ENCODE data around the gene MFSD12. TPM values are rescaled to one million over a fixed set of nuclear protein-coding genes. Genes with fewer than 3 reads are reported as not detected.

MFSD12 gene
- 10 to 100 TPM; 22.1 to 94.1 (median 42.2) TPM for total RNA-seq

DNA sequence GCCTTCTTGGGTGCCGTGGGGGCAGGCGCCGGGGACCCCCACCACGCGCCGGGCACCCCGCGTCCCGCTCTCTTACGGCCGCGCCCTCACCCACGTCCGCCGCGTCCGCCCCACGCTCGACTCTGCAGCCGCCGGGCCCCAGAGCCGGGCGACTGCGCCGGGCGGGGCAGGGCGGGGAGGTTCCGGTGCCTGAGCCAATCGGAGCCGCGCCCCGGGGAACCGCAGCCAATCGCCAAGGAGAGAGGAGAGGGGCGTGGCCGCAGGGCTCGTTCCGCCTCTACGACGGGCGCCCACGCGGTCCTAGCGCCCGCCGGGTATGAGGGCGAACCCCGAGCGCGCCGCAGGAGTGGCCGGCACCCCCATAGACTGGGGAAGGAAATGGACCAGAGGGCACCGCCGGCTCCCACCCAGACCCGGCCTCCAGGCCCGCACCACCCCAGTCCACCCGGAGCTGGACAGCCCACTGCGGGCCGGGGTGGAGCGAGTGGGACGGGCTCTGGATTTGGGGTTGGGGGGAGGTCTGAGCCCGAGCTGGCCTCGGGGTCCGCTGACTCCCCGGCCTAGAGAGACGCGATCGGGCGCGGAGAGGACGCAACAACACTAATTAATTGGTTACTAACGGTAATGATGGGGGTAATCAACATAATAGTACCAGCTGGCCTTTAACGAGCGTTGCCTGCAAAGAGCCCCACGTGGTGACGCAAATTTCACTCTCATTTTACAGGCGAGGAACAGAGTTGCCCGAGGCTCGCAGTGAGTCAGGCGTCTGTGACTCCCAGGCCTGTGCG is at the start of gene MFSD12:
Gene MFSD12, minus strand, starts transcription at position 126 of the 788 bp plus-strand sequence. CDS start 183 bp downstream, outside the sequence.
- WGBS, 2 donors (ENCODE audit: low coverage in 1 of 2) = 0% methylated on average over 7 of the region's 81 CpGs; no CpG with 5 or more reads in 1 of the 2 donors
- TF ChIP-seq POLR2A (IDR thresholded peaks at IDR 0.05) (peak; percentile 66 to 70), POLR2AphosphoS5 (IDR thresholded peaks at IDR 0.05) (peak; percentile 43)
- TF ChIP-seq, protein P1, sequence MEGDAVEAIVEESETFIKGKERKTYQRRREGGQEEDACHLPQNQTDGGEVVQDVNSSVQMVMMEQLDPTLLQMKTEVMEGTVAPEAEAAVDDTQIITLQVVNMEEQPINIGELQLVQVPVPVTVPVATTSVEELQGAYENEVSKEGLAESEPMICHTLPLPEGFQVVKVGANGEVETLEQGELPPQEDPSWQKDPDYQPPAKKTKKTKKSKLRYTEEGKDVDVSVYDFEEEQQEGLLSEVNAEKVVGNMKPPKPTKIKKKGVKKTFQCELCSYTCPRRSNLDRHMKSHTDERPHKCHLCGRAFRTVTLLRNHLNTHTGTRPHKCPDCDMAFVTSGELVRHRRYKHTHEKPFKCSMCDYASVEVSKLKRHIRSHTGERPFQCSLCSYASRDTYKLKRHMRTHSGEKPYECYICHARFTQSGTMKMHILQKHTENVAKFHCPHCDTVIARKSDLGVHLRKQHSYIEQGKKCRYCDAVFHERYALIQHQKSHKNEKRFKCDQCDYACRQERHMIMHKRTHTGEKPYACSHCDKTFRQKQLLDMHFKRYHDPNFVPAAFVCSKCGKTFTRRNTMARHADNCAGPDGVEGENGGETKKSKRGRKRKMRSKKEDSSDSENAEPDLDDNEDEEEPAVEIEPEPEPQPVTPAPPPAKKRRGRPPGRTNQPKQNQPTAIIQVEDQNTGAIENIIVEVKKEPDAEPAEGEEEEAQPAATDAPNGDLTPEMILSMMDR (IDR thresholded peaks at IDR 0.05) = no peak
- peak; percentile 98 for ATAC-seq

DNA sequence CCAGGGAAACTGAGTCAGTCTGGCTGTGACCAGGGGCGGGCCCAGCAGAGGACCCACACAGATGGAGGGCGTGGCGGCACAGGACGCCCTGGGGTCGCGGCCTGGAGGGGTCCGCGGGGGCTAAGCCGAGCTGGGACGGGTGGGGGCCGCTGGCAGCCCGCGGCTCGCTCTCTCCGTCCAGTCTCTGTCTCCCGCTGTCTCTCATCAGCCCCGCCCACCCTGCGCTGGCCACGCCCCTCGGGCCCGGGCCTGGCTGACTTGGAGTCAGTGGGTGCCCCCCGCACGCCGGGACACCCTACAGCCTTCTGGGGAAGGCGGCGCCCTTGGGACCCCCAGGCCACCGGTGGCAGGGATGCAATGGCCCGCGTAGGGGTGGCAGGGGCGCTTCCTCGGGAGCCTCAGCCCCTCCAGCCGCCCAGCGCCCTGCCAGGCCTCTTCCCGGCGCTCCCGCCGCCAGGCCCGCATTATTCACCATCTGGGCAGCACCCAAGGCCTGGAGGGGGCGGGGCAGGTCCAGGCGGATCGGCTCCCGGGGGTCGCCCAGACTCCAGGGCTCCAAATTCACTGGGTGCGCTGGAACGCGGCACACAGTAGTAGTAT is 49.4 kb upstream of the MFSD12 start, which contains the start of gene TBXA2R:
Gene TBXA2R, minus strand, starts transcription at position 186 of the 600 bp plus-strand sequence. CDS start 6,241 bp downstream, outside the sequence.
- no peaks in the 10 kb centered on the region for H3K9me3 ChIP-seq
- peak; percentile 84 for ATAC-seq
- peaks cover 0 to 16% of the 10 kb centered on the region in 2 donors for H3K36me3 ChIP-seq
- no peaks in the 10 kb centered on the region for H3K27me3 ChIP-seq
- TF ChIP-seq, protein P1 (IDR thresholded peaks at IDR 0.05) = no peak
- TF ChIP-seq EP300 (IDR thresholded peaks at IDR 0.05) = no peak
- peak; percentile 57 for TF ChIP-seq POLR2AphosphoS5 (IDR thresholded peaks at IDR 0.05)
- TF ChIP-seq POLR2A (IDR thresholded peaks at IDR 0.05) = peak in 1 of 2 donors; percentile 5
- H3K4me3 ChIP-seq = peak within 1 kb of the TSS; percentile 52 to 76
- H3K27ac ChIP-seq = peak within 1 kb of the TSS; percentile 11 to 92 (median 84)
- no CpG with 5 or more reads among the region's 46 CpGs for WGBS, 2 donors (ENCODE audit: low coverage in 1 of 2)
- peaks cover 0 to 82% (median 32%) of the 10 kb centered on the region in 3 donors for H3K4me1 ChIP-seq

More for the DNA sequence above, at the start of gene MFSD12:
- Histone ChIP-seq H3K4me1 (peaks cover 0 to 50% (median 13%) of the 10 kb centered on the region in 3 donors), H3K9me3 (no peaks in the 10 kb centered on the region), H3K27me3 (no peaks in the 10 kb centered on the region), H3K27ac (peak within 1 kb of the TSS; percentile 20 to 88 (median 86)), H3K4me3 (peak within 1 kb of the TSS; percentile 89 to 97), H3K36me3 (no peaks in the 10 kb centered on the region)

DNA sequence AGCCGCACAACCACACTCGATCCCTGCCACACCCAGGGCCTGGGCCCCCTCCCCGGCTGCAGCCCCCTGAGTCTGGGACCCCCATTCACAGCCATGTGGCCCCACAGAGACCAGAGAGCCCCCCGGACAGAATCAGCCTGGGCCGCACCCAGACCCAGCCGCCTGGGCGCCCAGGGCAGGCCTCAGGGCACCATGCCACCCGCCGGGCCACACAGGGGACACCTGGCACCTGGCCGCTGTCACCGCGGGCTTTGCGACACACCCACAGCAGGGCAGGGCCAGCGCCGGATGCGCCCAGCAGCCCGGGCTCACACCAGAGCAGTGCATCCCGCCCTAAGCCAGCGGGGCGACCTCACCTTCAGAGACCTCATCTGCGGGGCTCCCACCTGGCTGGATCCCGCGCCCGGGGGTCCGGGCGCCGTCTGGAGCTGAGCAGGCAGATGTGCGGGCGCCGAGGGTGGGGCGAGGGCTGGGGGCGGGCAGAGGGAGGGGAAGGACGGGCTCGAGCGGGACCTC is 48.8 kb upstream of the MFSD12 start:
- Histone ChIP-seq H3K27ac (peak overlapping the region; percentile 11 to 92 (median 84)), H3K27me3 (no peaks in the 10 kb centered on the region), H3K4me1 (peaks cover 0 to 82% (median 32%) of the 10 kb centered on the region in 3 donors), H3K4me3 (peak overlapping the region; percentile 52 to 76), H3K36me3 (peaks cover 0 to 10% of the 10 kb centered on the region in 2 donors), H3K9me3 (no peaks in the 10 kb centered on the region)
- ATAC-seq = peak; percentile 30
- TF ChIP-seq, protein P1 (IDR thresholded peaks at IDR 0.05) = no peak
- TF ChIP-seq POLR2AphosphoS5 (IDR thresholded peaks at IDR 0.05) = no peak
- WGBS, 2 donors (ENCODE audit: low coverage in 1 of 2) = 20% methylated on average over 2 of the region's 35 CpGs; no CpG with 5 or more reads in 1 of the 2 donors

DNA sequence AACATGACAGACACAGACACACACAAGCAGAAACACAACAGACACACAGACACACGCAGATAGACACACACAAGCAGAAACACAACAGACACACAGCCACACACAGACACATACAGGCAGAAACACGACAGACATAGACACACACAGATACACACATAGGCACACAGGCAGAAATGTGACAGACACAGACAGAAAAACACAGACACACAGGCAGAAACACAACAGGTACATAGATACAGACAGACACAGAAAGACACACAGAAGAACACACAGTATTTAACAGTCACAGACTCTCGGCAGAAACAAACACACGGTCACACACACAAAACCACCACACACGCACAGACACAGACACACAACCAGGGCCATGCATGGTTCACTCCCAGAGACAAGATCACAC is 48.4 kb upstream of the MFSD12 start:
- Histone ChIP-seq H3K27ac (peak overlapping the region in 3 of 4 donors; percentile 82 to 92 (median 86)), H3K9me3 (no peaks in the 10 kb centered on the region), H3K4me3 (peak overlapping the region; percentile 52 to 76), H3K27me3 (no peaks in the 10 kb centered on the region), H3K4me1 (peaks cover 0 to 81% (median 32%) of the 10 kb centered on the region in 3 donors), H3K36me3 (peaks cover 0 to 6% of the 10 kb centered on the region in 2 donors)
- no peak for ATAC-seq
- TF ChIP-seq EP300 (IDR thresholded peaks at IDR 0.05) = no peak
- TF ChIP-seq POLR2A (IDR thresholded peaks at IDR 0.05) = no peak
- no peak for TF ChIP-seq POLR2AphosphoS5 (IDR thresholded peaks at IDR 0.05)
- TF ChIP-seq, protein P1 (IDR thresholded peaks at IDR 0.05) = no peak
- 27 to 31% methylated on average over 4 to 5 of the region's 5 CpGs for WGBS, 2 donors (ENCODE audit: low coverage in 1 of 2)

Measured in gastroesophageal sphincter (tissue), 4 donors.